ENCODE results near the gene FUBP1.
A peak's percentile ranks its signal among the peaks of the same experiment; 100 is the strongest.

GRCh38 chr1:77940921-77941570 lies 37.8 kb downstream of the FUBP1 start:
- TF ChIP-seq CTCF (IDR thresholded peaks at IDR 0.05; ENCODE audit: extremely low read depth in 1 of 2, insufficient read depth in 1 of 2, low read depth in 1 of 2, low read length in 2 of 2) (no peak), POLR2AphosphoS5 (IDR thresholded peaks at IDR 0.05; ENCODE audit: insufficient read depth, low read depth, low read length) (peak; percentile 19), POLR2A (IDR thresholded peaks at IDR 0.05; ENCODE audit: low read depth, low read length) (peak; percentile 27), JUN (IDR thresholded peaks at IDR 0.05; ENCODE audit: borderline replicate concordance, insufficient read depth, insufficient read length, low read depth) (no peak), MYC (IDR thresholded peaks at IDR 0.05; ENCODE audit: low read depth, low read length) (no peak)
